ENCODE results near the gene ABLIM3.

DNA sequence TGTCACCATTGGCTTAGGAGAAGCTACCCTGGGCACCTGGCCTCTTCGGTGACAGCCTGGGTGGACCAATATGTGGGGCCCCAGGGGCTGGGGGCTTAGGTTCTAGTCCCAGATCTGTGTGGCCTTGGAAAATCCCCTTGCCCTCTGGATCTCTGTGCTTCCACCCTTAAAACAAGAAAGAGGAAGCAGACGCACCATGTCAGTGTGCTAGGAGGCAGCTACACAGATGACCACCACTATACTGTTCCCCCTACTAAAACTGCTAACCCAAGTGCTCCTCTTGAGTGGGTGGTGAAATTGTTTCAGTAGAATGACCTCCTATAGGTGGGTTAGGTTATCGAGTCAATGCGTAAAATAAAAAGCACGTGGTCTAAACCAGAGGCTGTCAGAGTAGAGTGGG, 161.3 kb downstream of the ABLIM3 start:
- no peak for TF ChIP-seq CEBPB (IDR thresholded peaks at IDR 0.05)
- TF ChIP-seq, protein P1, sequence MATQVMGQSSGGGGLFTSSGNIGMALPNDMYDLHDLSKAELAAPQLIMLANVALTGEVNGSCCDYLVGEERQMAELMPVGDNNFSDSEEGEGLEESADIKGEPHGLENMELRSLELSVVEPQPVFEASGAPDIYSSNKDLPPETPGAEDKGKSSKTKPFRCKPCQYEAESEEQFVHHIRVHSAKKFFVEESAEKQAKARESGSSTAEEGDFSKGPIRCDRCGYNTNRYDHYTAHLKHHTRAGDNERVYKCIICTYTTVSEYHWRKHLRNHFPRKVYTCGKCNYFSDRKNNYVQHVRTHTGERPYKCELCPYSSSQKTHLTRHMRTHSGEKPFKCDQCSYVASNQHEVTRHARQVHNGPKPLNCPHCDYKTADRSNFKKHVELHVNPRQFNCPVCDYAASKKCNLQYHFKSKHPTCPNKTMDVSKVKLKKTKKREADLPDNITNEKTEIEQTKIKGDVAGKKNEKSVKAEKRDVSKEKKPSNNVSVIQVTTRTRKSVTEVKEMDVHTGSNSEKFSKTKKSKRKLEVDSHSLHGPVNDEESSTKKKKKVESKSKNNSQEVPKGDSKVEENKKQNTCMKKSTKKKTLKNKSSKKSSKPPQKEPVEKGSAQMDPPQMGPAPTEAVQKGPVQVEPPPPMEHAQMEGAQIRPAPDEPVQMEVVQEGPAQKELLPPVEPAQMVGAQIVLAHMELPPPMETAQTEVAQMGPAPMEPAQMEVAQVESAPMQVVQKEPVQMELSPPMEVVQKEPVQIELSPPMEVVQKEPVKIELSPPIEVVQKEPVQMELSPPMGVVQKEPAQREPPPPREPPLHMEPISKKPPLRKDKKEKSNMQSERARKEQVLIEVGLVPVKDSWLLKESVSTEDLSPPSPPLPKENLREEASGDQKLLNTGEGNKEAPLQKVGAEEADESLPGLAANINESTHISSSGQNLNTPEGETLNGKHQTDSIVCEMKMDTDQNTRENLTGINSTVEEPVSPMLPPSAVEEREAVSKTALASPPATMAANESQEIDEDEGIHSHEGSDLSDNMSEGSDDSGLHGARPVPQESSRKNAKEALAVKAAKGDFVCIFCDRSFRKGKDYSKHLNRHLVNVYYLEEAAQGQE (IDR thresholded peaks at IDR 0.05; ENCODE audit: low read depth) = no peak
- TF ChIP-seq EP300 (IDR thresholded peaks at IDR 0.05; ENCODE audit: borderline replicate concordance) = no peak
- TF ChIP-seq, protein P2, sequence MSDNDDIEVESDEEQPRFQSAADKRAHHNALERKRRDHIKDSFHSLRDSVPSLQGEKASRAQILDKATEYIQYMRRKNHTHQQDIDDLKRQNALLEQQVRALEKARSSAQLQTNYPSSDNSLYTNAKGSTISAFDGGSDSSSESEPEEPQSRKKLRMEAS (IDR thresholded peaks at IDR 0.05) = no peak
